ENCODE data around the gene THSD4. TPM values are rescaled to one million over a fixed set of nuclear protein-coding genes. Genes with fewer than 3 reads are reported as not detected.

The THSD4 gene
- total and polyA plus RNA-seq, 8 donors: 15.7 to 43.3 (median 19.1) TPM

DNA sequence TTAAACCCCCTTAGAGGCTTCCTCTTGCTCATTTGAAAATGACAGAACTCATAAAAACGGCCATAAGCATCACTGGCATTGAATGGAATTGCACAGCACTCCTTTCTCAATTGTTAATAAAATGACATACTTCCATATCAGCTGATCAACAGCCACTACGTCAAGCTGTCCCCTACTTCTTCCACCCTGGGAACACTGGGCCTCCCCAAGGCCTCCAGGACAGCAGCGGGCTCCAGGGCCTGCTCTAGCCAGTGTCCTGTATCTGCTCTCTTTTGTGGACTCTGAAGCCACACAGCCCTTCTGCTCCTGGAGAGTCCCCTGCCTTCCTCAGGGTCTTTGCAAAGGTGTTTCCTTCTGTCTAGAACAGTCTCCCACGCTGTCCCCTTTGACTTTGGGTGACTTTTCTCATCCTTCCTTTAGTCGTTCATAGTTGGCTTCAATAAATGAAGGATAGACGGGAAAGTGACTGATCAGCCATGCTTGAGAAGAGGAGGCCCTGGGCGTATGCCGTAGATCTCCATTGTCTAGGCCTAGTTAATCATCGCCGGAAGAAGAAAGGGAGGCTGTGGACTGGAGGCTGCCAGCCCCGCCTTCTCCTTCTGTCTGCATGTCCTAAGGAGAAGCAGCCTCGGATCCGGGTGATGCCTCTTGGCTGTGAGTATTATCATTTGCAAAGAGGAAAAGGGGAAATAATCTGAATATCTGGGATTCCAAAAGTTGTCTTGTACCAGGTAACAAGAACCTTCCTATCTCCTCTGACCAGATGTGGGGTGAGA, 4.7 kb upstream of the THSD4 start:
- Histone ChIP-seq H3K9me3 (no peaks in the 10 kb centered on the region), H3K36me3 (no peaks in the 10 kb centered on the region), H3K27ac (no peak overlapping the region), H3K27me3 (peaks cover 0 to 14% of the 10 kb centered on the region in 2 donors), H3K4me3 (no peak overlapping the region), H3K4me1 (peaks cover 0 to 4% of the 10 kb centered on the region in 2 donors)
- intact Hi-C loops (cut with DNase I): no loop called here
- ATAC-seq (no peak), DNase-seq (no peak)
- TF ChIP-seq, protein P1, sequence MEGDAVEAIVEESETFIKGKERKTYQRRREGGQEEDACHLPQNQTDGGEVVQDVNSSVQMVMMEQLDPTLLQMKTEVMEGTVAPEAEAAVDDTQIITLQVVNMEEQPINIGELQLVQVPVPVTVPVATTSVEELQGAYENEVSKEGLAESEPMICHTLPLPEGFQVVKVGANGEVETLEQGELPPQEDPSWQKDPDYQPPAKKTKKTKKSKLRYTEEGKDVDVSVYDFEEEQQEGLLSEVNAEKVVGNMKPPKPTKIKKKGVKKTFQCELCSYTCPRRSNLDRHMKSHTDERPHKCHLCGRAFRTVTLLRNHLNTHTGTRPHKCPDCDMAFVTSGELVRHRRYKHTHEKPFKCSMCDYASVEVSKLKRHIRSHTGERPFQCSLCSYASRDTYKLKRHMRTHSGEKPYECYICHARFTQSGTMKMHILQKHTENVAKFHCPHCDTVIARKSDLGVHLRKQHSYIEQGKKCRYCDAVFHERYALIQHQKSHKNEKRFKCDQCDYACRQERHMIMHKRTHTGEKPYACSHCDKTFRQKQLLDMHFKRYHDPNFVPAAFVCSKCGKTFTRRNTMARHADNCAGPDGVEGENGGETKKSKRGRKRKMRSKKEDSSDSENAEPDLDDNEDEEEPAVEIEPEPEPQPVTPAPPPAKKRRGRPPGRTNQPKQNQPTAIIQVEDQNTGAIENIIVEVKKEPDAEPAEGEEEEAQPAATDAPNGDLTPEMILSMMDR (IDR thresholded peaks at IDR 0.05): no peak

DNA sequence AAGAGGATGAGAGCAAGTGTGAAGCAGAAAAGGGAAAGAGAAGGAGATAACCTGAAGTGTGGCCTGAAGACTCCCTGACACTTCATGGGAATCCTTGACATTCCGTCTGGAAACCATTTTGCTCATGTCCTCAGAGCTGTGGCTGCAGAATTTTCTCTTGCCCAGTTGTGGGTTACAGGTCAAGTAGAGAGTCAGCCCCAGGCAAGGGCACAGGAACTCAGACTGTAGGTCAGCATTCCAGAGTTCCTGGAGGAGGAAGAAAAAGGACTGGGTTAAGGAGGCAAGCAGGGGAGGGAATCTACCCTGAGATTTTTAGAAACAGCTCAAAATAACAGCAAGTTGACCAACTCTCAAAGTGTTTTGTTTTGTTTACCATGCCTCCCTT, 4.1 kb upstream of the THSD4 start:
- H3K36me3 ChIP-seq: no peaks in the 10 kb centered on the region
- ATAC-seq (no peak), DNase-seq (no peak)
- H3K9me3 ChIP-seq: no peaks in the 10 kb centered on the region
- no peak overlapping the region for H3K4me3 ChIP-seq
- peaks cover 0 to 20% of the 10 kb centered on the region in 2 donors for H3K27me3 ChIP-seq
- intact Hi-C loops (cut with DNase I): no loop called here
- TF ChIP-seq, protein P1 (IDR thresholded peaks at IDR 0.05): no peak
- H3K27ac ChIP-seq: no peak overlapping the region
- peaks cover 0 to 10% of the 10 kb centered on the region in 2 donors for H3K4me1 ChIP-seq

DNA sequence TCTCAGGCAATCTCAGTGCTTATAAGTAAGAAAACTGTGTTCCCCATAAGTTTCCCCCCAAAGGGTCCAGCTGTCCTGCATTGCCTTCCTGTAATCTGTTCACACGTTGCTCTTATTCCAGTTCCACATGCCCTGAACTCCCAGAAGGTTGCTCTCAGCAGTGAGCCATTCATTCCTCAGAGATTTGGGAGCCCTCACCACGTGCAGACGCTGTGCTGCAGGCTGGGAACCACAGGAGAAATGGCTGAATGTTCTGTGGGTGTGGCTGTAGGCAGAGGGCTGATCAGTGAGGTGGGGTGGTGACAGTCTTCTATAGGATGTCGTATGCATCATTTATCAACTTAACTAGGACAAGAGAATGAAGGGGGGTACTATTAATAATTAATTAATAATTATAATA, 3.3 kb upstream of the THSD4 start:
- peaks cover 0 to 18% of the 10 kb centered on the region in 2 donors for H3K4me1 ChIP-seq
- no peaks in the 10 kb centered on the region for H3K36me3 ChIP-seq
- TF ChIP-seq, protein P1 (IDR thresholded peaks at IDR 0.05): no peak
- no peak overlapping the region for H3K27ac ChIP-seq
- DNase-seq (no peak), ATAC-seq (no peak)
- intact Hi-C loops (cut with DNase I): no loop called here
- no peak overlapping the region for H3K4me3 ChIP-seq
- H3K9me3 ChIP-seq: no peaks in the 10 kb centered on the region
- H3K27me3 ChIP-seq: peaks cover 0 to 28% of the 10 kb centered on the region in 2 donors

DNA sequence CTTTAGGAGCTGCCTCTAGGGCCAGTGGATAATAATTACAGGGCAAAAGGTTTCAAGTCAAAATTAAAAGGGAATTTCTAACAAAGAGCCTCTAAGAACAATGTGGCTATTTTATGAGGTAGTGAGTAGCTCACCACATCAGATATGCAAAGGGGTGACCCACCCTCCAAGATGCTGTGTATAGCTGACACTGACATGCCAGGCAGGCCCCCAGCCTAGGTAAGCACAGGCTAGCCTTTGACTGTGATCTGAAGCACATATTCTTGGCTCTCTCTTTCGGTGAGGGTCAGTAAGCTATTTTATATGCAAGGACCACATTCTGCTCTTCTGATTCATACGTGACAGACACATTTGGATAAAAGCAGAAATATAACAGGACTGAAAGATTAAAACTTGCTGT, 2.8 kb upstream of the THSD4 start:
- H3K27ac ChIP-seq: no peak overlapping the region
- peaks cover 0 to 19% of the 10 kb centered on the region in 2 donors for H3K4me1 ChIP-seq
- intact Hi-C loops (cut with DNase I): no loop called here
- no peaks in the 10 kb centered on the region for H3K36me3 ChIP-seq
- DNase-seq: no peak
- peaks cover 0 to 32% of the 10 kb centered on the region in 2 donors for H3K27me3 ChIP-seq
- H3K9me3 ChIP-seq: no peaks in the 10 kb centered on the region
- TF ChIP-seq, protein P1 (IDR thresholded peaks at IDR 0.05): no peak
- H3K4me3 ChIP-seq: no peak overlapping the region
- no peak for ATAC-seq

DNA sequence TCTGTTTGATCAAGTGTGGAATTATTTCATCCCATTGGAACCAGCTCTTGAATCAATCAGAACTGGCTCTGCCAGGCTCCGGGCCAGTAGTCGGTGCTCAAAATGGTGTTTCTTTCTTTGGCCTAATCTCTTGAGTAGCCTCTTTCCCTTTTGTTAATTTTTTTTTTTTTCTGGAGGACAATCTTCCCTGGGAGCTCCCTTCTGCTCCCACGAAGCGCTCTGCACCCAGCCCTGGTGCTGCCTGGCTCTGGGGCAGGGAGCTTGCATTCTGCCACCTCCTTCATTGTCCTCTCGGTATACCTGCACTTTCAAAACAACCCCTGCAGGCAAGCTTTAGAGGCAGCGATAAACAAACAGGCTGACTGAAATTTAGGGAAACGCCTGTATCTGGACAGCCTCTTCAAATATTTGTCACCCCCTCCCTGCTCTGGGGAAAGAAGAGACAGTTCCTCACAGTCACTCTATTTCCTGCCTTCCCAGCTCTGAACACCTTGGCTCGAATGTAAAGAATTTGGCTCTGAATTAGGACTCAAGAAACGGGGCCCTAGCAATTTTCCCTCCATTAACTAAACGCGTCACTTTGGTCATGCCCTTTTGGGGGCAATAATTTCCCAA, 1.1 kb upstream of the THSD4 start:
- no peaks in the 10 kb centered on the region for H3K9me3 ChIP-seq
- H3K27me3 ChIP-seq: peaks cover 0 to 46% of the 10 kb centered on the region in 2 donors
- intact Hi-C loops (cut with DNase I): no loop called here
- peak; percentile 10 for ATAC-seq
- H3K36me3 ChIP-seq: no peaks in the 10 kb centered on the region
- no peak for DNase-seq
- H3K4me1 ChIP-seq: peaks cover 0 to 19% of the 10 kb centered on the region in 2 donors
- no peak overlapping the region for H3K4me3 ChIP-seq
- TF ChIP-seq, protein P1 (IDR thresholded peaks at IDR 0.05): no peak
- peak overlapping the region; percentile 60 to 63 for H3K27ac ChIP-seq
